Measurements from ENCODE around the gene APOBEC3B.
"Not testable (repeated sequence)": the region's sequence is repeated elsewhere in the genome, so short reads cannot be mapped to it uniquely, and the experiment has no call there.

Gene APOBEC3B

GRCh38 chr22:39007177-39007576 is 25.0 kb downstream of the APOBEC3B start:
- no peak overlapping the region for H3K4me3 ChIP-seq (ENCODE audit: low read depth, low read length)
- no peak for DNase-seq (ENCODE audit: low read depth)
- TF ChIP-seq, protein P1, sequence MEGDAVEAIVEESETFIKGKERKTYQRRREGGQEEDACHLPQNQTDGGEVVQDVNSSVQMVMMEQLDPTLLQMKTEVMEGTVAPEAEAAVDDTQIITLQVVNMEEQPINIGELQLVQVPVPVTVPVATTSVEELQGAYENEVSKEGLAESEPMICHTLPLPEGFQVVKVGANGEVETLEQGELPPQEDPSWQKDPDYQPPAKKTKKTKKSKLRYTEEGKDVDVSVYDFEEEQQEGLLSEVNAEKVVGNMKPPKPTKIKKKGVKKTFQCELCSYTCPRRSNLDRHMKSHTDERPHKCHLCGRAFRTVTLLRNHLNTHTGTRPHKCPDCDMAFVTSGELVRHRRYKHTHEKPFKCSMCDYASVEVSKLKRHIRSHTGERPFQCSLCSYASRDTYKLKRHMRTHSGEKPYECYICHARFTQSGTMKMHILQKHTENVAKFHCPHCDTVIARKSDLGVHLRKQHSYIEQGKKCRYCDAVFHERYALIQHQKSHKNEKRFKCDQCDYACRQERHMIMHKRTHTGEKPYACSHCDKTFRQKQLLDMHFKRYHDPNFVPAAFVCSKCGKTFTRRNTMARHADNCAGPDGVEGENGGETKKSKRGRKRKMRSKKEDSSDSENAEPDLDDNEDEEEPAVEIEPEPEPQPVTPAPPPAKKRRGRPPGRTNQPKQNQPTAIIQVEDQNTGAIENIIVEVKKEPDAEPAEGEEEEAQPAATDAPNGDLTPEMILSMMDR (IDR thresholded peaks at IDR 0.05; ENCODE audit: insufficient read depth, low read depth, low read length, missing control alignments) = no peak

DNA sequence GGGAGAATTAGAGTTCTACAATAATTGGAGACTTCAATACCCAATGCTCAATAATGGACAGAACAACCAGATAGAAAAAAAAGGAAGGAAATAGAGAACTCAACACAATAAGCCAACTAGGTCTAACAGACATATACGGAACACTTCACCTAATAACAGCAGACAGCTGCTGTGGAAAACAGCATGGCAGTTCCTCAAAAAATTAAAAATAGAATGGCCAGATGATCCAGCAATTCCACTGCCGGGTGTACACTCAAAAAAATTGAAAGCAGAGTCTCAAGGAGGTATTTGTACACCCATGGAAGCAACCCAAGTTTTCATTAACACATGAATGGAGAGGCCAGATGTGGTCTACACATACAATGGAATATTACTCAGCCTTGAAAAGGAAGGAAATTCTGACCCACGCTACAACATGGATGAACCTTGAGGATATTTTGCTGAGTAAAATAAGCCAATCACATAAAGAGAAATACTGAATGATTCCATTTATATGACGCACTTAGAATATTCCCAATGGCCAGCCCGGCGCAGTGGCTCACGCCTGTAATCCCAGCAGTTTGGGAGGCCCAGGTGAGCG is 26.2 kb downstream of the APOBEC3B start:
- not testable (repeated sequence) for DNase-seq (ENCODE audit: low read depth); H3K4me3 ChIP-seq (ENCODE audit: low read depth, low read length)

- H3K4me3 ChIP-seq (ENCODE audit: low read depth, low read length) = no peak overlapping the region
- no peak for DNase-seq (ENCODE audit: low read depth)
- TF ChIP-seq, protein P1 (IDR thresholded peaks at IDR 0.05; ENCODE audit: insufficient read depth, low read depth, low read length, missing control alignments) = no peak
Observed at GRCh38 chr22:39010946-39011345, 28.8 kb downstream of the APOBEC3B start.

DNA sequence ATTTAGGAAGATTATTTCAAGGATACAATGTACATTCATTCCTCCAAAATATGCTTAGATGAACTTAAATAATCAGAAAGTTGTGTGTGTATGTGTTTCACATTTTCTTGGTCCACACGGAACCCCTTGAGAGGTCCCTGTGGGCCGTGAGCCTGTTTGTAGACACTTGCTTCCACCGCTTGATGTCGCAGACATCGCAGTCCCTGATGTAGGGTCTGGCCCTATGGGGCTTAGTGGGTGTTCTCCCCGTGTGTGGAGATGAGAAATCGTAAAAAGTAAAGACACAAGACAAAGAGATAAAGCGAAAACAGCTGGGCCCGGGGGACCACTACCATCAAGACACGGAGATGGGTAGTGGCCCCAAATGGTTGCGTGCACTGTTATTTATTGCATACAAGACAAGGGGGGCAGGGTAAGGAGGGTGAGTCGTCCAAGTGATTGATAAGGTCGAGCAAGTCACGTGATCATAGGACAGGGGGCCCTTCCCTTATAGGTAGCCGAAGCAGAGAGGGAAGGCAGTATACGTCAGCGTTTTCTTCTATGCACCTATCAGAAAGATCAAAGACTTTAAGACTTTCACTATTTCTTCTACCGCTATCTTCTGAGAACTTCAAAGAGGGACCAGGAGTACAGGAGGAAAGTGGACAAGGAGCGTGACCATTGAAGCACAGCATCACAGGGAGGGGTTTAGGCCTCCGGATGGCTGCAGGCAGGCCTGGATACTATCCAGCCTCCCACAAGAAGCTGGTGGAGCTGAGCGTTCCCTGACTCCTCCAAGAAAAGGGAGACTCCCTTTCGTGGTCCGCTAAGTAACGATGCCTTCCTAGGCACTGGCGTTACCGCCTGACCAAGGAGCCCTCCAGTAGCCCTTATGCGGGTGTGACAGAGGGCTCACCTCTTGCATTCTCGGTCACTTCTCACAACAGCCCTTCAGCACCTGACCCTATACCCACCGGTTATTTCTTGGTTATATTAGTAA is 30.7 kb downstream of the APOBEC3B start:
- peak overlapping the region; percentile 99; the same call in 1 of the 2 replicates for H3K4me3 ChIP-seq (ENCODE audit: low read depth, low read length)
- no peak for DNase-seq (ENCODE audit: low read depth)
- TF ChIP-seq, protein P1 (IDR thresholded peaks at IDR 0.05; ENCODE audit: insufficient read depth, low read depth, low read length, missing control alignments) = no peak

DNA sequence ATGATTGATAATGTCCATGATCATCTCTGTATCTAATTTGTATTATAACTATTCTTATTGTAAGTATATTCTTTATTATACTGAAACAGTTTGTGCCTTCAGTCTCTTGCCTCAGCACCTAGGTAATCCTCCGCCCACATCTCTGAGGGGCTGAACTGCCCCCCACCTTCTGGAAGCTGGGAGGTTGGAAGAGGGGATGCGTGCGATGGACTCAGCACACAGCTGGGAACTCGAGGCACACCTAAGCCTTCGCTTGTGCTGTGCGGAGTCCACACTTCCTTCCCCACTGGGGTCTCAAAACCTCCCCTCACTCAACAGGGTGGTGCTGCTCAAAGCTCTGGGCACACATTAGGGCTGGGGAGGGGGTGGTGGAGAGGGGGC is 31.4 kb downstream of the APOBEC3B start:
- peak overlapping the region; percentile 99 for H3K4me3 ChIP-seq (ENCODE audit: low read depth, low read length)
- not testable (repeated sequence) for DNase-seq (ENCODE audit: low read depth)

- peak within 1 kb of the TSS; percentile 99 for H3K4me3 ChIP-seq (ENCODE audit: low read depth, low read length)
- peak; percentile 95 for DNase-seq (ENCODE audit: low read depth)
- TF ChIP-seq, protein P1 (IDR thresholded peaks at IDR 0.05; ENCODE audit: insufficient read depth, low read depth, low read length, missing control alignments) = no peak
Observed at GRCh38 chr22:39013942-39014722, 32.0 kb downstream of the APOBEC3B start, which contains the start of gene APOBEC3C. Gene APOBEC3C, plus strand, starts transcription at chr22:39014257. Its CDS starts 106 bp downstream, at chr22:39014363.

DNA sequence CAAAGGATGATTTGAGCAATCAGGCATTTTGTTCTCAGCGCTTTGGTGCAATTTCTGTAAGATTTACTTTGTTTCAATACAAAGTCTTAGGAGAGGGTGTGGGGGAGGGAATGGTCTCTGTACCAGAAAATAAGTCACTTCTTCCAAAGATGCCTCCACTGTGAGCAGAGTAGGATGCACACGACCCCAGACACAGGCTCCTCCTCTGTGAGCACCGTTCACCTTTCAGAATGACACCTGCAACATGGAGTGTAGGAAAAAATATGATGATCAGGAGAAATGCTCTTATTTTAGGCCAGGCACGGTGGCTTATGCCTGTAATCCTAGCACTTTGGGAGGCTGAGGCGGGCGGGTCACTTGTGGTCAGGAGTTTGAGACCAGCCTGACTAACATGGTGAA is 32.6 kb downstream of the APOBEC3B start:
- peak overlapping the region; percentile 99 for H3K4me3 ChIP-seq (ENCODE audit: low read depth, low read length)
- DNase-seq (ENCODE audit: low read depth) = peak; percentile 37

DNA sequence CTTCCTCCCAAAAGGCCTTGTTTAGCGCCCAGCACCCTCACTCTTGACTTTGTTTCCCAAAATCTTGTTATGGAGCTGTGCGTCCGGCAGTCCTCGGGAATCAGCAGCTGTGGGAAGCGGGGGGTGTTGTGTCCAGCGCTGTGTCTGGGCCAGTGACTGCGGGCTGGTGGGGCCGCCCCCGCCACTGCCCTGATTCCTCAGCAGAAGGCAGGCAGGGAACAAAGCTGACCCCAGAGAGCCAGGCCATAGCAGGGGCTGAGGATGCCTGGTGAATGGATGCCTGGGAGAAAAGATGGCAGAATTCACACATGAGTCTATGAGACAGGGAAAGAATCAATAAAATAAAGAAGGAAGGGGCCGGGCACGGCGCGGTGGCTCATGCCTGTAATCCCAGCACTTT is 34.4 kb downstream of the APOBEC3B start:
- TF ChIP-seq, protein P1 (IDR thresholded peaks at IDR 0.05; ENCODE audit: insufficient read depth, low read depth, low read length, missing control alignments) = no peak
- H3K4me3 ChIP-seq (ENCODE audit: low read depth, low read length) = no peak overlapping the region
- no peak for DNase-seq (ENCODE audit: low read depth)

Measured in GM12865 (cell line).